HG03103 (cell line): ENCODE measurements around the gene CST3.
"Not testable (repeated sequence)": the region's sequence is repeated elsewhere in the genome, so short reads cannot be mapped to it uniquely, and the experiment has no call there.

ENCODE experiments used
- ATAC-seq: cut with Tn5 transposase; IDR thresholded peaks from one replicate; pipeline ENCODE4 v1.9.1; 2021; ENCODE audit warnings: low read depth; ENCODE audit not compliant: unreplicated experiment

Gene CST3

DNA sequence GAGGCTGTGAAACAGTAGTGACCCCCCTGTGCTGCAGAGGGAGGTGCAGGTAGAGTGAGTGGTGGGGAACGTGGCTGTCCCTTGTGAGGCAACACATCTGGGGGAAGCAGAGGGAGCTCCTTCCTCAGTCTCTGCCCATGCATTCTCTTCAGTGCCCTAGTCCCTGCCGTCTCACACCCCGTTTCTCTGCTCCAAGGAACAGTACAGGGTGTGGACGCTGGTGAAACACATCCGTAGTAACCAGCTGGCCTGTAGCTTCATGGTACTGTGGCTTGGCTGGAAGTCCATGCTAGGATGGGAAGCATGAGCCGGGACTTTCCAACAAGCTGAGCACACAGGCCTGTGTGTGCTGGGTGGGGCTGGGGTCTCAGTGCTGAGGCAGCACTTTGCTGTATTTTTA, 25.4 kb upstream of the CST3 start:
- no peak for ATAC-seq

DNA sequence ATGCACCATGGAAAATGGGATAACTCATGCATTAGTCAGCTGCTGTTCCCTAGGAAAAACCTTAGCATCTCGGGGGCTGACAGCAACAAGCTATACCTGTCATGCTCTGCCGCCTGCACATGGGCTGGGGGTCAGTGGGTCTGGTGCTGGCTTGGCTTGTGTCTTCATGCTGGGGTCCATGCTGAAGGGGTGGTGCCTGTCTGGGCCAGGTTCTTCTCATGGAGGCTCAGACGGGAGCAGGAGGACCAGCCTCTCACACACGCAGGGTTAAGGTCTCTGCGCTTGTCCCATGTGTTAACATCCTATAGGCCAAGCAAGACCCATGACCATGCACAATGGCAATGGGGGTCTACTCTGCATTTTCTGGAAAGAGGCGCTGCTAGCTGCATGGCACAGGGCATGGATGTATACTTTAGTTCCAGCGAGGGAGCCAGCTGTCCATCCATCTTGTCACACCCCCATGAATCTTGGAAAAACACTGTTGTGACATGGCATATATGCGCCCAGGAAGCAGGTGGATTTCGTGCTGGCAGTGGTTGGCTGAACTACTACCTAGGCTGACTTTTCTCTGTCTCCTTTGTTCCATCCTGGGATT, 24.6 kb upstream of the CST3 start:
- ATAC-seq = no peak

DNA sequence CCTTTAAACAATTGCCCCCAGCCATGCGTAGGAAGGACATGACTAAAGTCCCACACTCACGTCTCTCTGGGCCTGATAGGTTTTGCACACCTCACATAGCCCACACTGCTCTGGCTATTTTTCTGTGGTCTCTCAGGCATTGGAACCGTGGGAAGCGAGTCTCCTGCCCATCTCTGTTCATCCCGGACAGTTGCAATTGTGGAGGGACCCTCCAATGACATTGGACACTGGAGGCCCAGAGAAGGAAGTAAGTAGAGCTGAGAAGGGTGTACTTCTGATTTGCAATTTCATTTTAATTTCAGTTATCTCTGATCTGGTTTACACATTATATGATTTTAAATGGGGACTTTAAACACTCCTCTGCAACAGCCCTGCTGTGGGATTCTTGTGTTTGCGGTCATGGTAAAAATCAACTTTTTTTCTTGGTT, 23.3 kb upstream of the CST3 start:
- ATAC-seq = no peak

DNA sequence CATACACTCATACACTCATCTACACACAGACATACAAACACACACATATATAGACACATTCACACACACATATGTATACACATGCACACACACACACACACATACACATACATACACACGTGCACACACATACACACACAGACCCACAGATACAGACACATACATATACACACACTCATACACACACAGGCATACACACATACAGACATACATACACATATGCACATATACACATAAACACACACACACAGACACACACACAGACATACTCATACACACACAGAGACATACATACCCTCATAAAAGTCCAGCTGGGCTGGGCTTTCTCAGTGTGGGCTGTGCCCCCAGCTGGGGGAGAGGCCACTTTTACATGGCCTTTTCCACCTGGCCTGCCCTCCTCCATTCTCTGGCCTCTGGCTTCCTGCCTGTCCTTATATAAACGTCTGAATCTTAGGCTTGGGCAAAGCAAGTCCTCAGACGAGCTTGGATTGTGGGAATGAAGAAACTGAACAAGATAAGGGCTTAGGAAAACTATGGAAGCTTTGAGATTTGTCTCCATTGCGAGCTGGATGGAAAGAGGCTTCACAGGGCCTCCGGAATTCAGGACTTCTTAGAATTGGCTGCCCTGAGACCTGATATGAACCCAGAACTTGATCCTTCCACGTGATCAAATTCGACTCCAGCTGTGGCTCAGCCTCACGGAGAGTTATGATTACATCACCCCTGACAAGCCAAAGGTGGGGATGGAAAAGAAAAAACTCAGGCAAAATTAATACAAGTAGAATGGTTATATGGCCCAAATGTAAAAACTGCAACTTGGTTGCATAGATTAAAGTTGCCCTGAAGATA, 22.5 kb upstream of the CST3 start:
- no peak for ATAC-seq

GRCh38 chr20:23659610-23659988, 21.8 kb upstream of the CST3 start:
- ATAC-seq = not testable (repeated sequence)

DNA sequence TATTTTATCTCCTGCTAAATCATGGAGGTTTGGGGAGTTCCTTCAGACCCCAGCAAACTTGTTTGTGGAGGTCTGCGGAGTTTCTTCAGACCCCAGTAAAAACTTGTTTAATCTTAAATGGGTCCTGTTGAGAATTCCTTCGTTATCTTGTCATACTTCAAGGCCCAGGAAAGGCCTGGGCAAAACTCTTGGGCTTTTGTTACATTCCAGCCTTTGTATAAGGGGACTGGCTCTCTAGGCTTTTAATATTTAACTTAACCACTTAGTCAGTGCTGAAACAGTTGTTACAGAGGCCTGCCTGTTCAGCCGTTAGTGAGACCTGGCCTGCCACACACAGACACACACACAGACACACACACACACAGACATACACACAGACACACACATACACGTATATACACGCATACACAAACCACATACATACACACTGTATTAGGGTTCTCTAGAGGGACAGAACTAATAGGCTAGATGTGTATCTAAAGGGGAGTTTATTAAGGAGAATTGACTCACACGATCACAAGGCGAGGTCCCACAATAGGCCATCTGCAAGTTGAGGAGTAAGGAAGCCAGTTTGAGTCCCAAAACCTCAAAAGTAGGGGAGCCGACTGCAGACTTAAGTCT, 21.3 kb upstream of the CST3 start:
- no peak for ATAC-seq

GRCh38 chr20:23658336-23658735, 20.6 kb upstream of the CST3 start:
- no peak for ATAC-seq

DNA sequence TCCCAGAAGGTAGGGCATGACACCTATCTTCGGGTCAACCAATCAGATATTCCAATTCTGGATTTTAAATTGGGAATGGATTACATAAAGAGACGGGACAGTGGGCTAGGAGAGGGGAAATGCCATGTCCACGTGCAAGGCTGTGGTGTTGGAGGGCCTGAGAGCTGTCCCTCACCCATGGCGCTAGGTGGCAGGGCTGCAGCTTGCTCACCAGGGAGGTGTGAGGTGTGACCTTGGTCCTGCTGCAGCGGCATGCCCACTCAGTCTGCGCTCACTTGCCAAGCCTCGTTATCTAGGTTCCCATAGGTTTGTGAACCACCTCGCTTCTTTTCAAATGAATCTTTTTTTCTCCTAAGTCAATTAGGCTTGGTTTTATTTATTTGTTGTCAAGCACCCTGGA, 19.4 kb upstream of the CST3 start:
- ATAC-seq = no peak

GRCh38 chr20:23656372-23656771, 18.6 kb upstream of the CST3 start:
- ATAC-seq = no peak

GRCh38 chr20:23655491-23656211, 17.9 kb upstream of the CST3 start:
- no peak for ATAC-seq

- no peak for ATAC-seq
Observed at GRCh38 chr20:23654717-23655116, 17.0 kb upstream of the CST3 start.

DNA sequence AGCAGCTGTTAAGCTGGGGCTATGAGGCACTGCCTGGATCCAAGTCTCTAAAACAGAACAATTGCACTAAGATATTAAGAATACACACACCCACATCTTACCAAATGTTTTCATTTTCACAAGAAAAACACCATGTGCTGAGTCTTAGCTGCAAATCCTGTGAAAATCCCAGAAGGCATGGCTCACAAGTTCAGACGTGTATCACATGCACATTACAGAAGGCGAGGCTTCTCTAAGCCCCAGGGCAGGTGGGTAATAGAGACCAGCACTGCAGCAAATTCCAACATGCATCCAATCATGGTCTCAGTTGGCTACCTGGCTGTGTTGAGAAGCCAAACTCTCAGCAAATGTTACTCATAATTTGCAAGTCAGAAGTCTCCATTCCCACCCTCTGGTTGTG, 16.2 kb upstream of the CST3 start:
- no peak for ATAC-seq

GRCh38 chr20:23653400-23653938, 15.7 kb upstream of the CST3 start:
- no peak for ATAC-seq

DNA sequence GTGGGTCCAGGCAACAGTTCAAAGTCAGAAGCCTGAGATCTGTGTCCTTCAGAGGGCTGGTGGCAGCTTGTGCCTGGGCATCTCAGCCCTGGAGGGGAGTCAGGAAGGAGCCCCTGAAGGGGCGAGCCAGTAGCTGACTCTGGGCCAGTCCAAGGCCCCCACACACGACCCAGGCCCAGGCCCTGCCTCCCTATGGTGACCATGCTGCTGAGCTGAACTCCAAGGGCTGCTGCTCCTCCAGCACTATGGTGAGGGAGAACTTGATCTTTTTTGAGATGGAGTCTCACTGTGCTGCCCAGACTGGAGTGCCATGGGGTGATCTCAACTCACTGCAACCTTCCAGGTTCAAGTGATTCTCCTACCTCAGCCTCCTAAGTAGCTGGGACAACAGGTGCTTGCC, 15.2 kb upstream of the CST3 start:
- ATAC-seq = no peak

GRCh38 chr20:23652371-23652770, 14.6 kb upstream of the CST3 start:
- no peak for ATAC-seq

DNA sequence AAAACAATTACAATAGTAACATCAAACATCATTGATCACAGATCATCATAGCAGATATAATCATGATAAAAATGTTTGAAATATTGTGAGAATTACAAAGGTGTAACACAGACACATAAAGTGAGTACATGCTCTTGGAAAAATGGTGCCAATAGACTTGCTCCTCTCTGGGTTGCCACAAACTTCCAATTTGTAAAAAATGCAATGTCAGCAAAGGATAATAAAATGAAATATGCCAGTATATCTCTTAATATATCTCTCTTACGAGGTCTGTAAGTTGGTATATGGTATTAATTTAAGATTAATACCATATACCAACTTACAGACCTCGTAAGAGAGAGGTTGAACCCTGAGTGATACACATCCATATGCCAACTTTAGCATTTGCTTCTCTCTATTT, 13.4 kb upstream of the CST3 start:
- no peak for ATAC-seq

GRCh38 chr20:23649830-23650417, 12.2 kb upstream of the CST3 start:
- ATAC-seq = no peak

- ATAC-seq = no peak
Observed at GRCh38 chr20:23649242-23649641, 11.5 kb upstream of the CST3 start.

- no peak for ATAC-seq
Observed at GRCh38 chr20:23647346-23647745, 9.6 kb upstream of the CST3 start.

DNA sequence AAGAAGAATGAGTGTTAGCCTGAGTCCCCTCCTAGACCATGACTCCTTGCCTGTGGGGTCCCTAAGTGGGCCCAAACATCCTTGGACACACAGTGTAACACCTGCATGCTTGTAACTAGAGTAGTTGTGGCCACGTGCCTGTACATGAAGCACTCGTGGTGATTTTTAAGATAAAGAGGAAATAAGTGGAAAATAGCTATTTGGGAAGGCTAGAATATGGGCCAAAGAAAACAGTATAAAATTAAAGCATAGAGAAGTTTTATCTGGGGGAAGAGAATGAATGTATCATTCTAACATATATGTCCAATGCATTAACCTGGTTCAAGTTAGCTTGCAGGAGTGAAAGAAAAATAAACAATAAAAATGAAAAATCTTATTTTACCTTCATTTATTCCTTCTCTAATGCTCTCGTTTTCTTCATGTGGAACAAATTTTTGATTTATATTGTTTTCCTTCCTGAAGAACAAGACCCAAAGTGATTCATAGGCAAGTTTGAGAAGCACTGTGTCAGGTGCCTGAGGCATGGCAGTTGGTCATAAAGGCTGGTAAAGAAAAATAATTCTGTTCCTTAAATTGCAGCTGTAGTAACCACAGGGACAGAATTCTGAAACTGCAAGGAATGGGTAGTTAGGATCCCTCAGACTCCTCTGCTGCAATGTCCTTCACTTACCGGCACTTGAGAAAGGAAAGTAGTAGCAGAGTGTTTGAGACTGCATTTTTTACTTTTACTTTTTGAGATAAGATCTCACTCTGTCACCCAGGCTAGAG, 8.5 kb upstream of the CST3 start:
- ATAC-seq = no peak
